Activated T-helper 1 cell treated with anti-CD3 and anti-CD28 coated beads, Interleukin-2, amount 50 U/mL, for 16 hours (primary cell): ENCODE results near the gene MRFAP1L1.

Experiments used
- DNase-seq, 2 donors: peaks; one replicate each; pipeline ENCODE4 v3.0.0-alpha.2; 2020; ENCODE audit warnings: low read depth in 1 of 2, low spot score in 1 of 2

The MRFAP1L1 gene

GRCh38 chr4:6716958-6717655 lies 7.4 kb upstream of the MRFAP1L1 start:
- no peak for DNase-seq

- peak; percentile 72 to 83 for DNase-seq
These were observed 6.6 kb upstream of the MRFAP1L1 start, which contains the start of gene BLOC1S4 for GRCh38 chr4:6716018-6716911. BLOC1S4 (plus strand) TSS chr4:6716174; CDS start chr4:6716210, 36 bp downstream.

- no peak for DNase-seq
These were observed 6.0 kb upstream of the MRFAP1L1 start for GRCh38 chr4:6715704-6716017.

GRCh38 chr4:6714954-6715353 lies 5.3 kb upstream of the MRFAP1L1 start:
- DNase-seq = no peak

- no peak for DNase-seq
These were observed 1.3 kb upstream of the MRFAP1L1 start for GRCh38 chr4:6710996-6711395.

GRCh38 chr4:6710282-6710681 lies 617 bp upstream of the MRFAP1L1 start:
- no peak for DNase-seq

- DNase-seq = no peak
These were observed 3.5 kb downstream of the MRFAP1L1 start for GRCh38 chr4:6706173-6706572.

- no peak for DNase-seq
These were observed 4.0 kb downstream of the MRFAP1L1 start for GRCh38 chr4:6705646-6706045.

GRCh38 chr4:6703786-6704185 lies 5.9 kb downstream of the MRFAP1L1 start:
- DNase-seq = no peak

GRCh38 chr4:6702761-6703160 lies 6.9 kb downstream of the MRFAP1L1 start:
- DNase-seq = no peak

- no peak for DNase-seq
These were observed 8.3 kb downstream of the MRFAP1L1 start for GRCh38 chr4:6701371-6701770.

- DNase-seq = no peak
These were observed 9.8 kb downstream of the MRFAP1L1 start for GRCh38 chr4:6699903-6700302.

GRCh38 chr4:6699388-6699787 lies 10.3 kb downstream of the MRFAP1L1 start:
- DNase-seq = no peak

- no peak for DNase-seq
These were observed 12.5 kb downstream of the MRFAP1L1 start for GRCh38 chr4:6697131-6697530.

- no peak for DNase-seq
These were observed 13.1 kb downstream of the MRFAP1L1 start for GRCh38 chr4:6696611-6697010.

- DNase-seq = peak in 1 of 2 donors; percentile 54
These were observed 13.7 kb downstream of the MRFAP1L1 start for GRCh38 chr4:6695660-6696610.

- no peak for DNase-seq
These were observed 15.3 kb downstream of the MRFAP1L1 start for GRCh38 chr4:6694177-6694901.

- no peak for DNase-seq
These were observed 16.2 kb downstream of the MRFAP1L1 start, which contains the start of gene S100P for GRCh38 chr4:6693231-6694176. S100P (plus strand) TSS chr4:6693878; CDS start chr4:6693933, 55 bp downstream.

- no peak for DNase-seq
These were observed 16.9 kb downstream of the MRFAP1L1 start for GRCh38 chr4:6692806-6693205.
